ENCODE results near the gene KPNA1.
A peak's percentile ranks its signal among the peaks of the same experiment; 100 is the strongest.
"Not testable (repeated sequence)": the region's sequence is repeated elsewhere in the genome, so short reads cannot be mapped to it uniquely, and the experiment has no call there.

The KPNA1 gene

GRCh38 chr3:122512284-122512683 is 2.5 kb downstream of the KPNA1 start:
- Histone ChIP-seq H3K4me1 (peaks cover 29% of the 10 kb centered on the region), H3K4me3 (no peak overlapping the region), H3K27me3 (ENCODE audit: low read depth) (no peaks in the 10 kb centered on the region), H3K9me3 (no peaks in the 10 kb centered on the region), H3K36me3 (replicated peaks) (0 out of 2 replicates have a peak, but pooled peaks cover 3% of the 10 kb centered on the region)
- peak in 1 of 2 experiments; percentile 27 for DNase-seq (ENCODE audit: low spot score in 2 of 2)
- in situ Hi-C loops (cut with MboI; ENCODE audit: low sequenced_read_pairs), result no loop called here

- Histone ChIP-seq H3K9me3 (no peaks in the 10 kb centered on the region), H3K36me3 (replicated peaks) (0 out of 2 replicates have a peak, but pooled peaks cover 3% of the 10 kb centered on the region), H3K4me1 (peaks cover 31% of the 10 kb centered on the region), H3K27me3 (ENCODE audit: low read depth) (no peaks in the 10 kb centered on the region), H3K4me3 (no peak overlapping the region)
- peak in 1 of 2 experiments; percentile 73 for DNase-seq (ENCODE audit: low spot score in 2 of 2)
- in situ Hi-C loops (cut with MboI; ENCODE audit: low sequenced_read_pairs), result no loop called here
Observed at GRCh38 chr3:122510878-122511535, 3.7 kb downstream of the KPNA1 start.

- H3K4me3 ChIP-seq; H3K27me3 ChIP-seq (ENCODE audit: low read depth); H3K9me3 ChIP-seq; DNase-seq (ENCODE audit: low spot score in 2 of 2); in situ Hi-C loops (cut with MboI; ENCODE audit: low sequenced_read_pairs); H3K36me3 ChIP-seq (replicated peaks): not testable (repeated sequence)
- H3K4me1 ChIP-seq, result peaks cover 31% of the 10 kb centered on the region
Observed at GRCh38 chr3:122508944-122509343, 5.8 kb downstream of the KPNA1 start.

GRCh38 chr3:122508135-122508914 is 6.4 kb downstream of the KPNA1 start:
- H3K36me3 ChIP-seq (replicated peaks), result 0 out of 2 replicates have a peak, but pooled peaks cover 3% of the 10 kb centered on the region
- no peak for DNase-seq (ENCODE audit: low spot score in 2 of 2)
- H3K4me3 ChIP-seq, result no peak overlapping the region
- no peaks in the 10 kb centered on the region for H3K27me3 ChIP-seq (ENCODE audit: low read depth)
- peaks cover 31% of the 10 kb centered on the region for H3K4me1 ChIP-seq
- no peaks in the 10 kb centered on the region for H3K9me3 ChIP-seq
- in situ Hi-C loops (cut with MboI; ENCODE audit: low sequenced_read_pairs), result no loop called here

- peaks cover 21% of the 10 kb centered on the region for H3K4me1 ChIP-seq
- DNase-seq (ENCODE audit: low spot score in 2 of 2), result no peak
- H3K4me3 ChIP-seq, result no peak overlapping the region
- in situ Hi-C loops (cut with MboI; ENCODE audit: low sequenced_read_pairs), result no loop called here
- H3K27me3 ChIP-seq (ENCODE audit: low read depth), result no peaks in the 10 kb centered on the region
- H3K9me3 ChIP-seq, result no peaks in the 10 kb centered on the region
- 0 out of 2 replicates have a peak, but pooled peaks cover 3% of the 10 kb centered on the region for H3K36me3 ChIP-seq (replicated peaks)
Observed at GRCh38 chr3:122506450-122506849, 8.3 kb downstream of the KPNA1 start.

GRCh38 chr3:122505676-122506075 is 9.1 kb downstream of the KPNA1 start:
- DNase-seq (ENCODE audit: low spot score in 2 of 2), result no peak
- Histone ChIP-seq H3K36me3 (replicated peaks) (0 out of 2 replicates have a peak, but pooled peaks cover 3% of the 10 kb centered on the region), H3K4me3 (no peak overlapping the region), H3K9me3 (no peaks in the 10 kb centered on the region), H3K27me3 (ENCODE audit: low read depth) (no peaks in the 10 kb centered on the region), H3K4me1 (peaks cover 16% of the 10 kb centered on the region)
- in situ Hi-C loops (cut with MboI; ENCODE audit: low sequenced_read_pairs), result no loop called here

GRCh38 chr3:122502941-122503340 is 11.8 kb downstream of the KPNA1 start:
- in situ Hi-C loops (cut with MboI; ENCODE audit: low sequenced_read_pairs), result no loop called here
- no peaks in the 10 kb centered on the region for H3K27me3 ChIP-seq (ENCODE audit: low read depth)

GRCh38 chr3:122502139-122502538 is 12.6 kb downstream of the KPNA1 start:
- in situ Hi-C loops (cut with MboI; ENCODE audit: low sequenced_read_pairs), result no loop called here

More at GRCh38 chr3:122502941-122503340, 11.8 kb downstream of the KPNA1 start:
- H3K4me3 ChIP-seq, result no peak overlapping the region
- H3K4me1 ChIP-seq, result peaks cover 20% of the 10 kb centered on the region
- H3K9me3 ChIP-seq, result no peaks in the 10 kb centered on the region
- DNase-seq (ENCODE audit: low spot score in 2 of 2), result no peak
- H3K36me3 ChIP-seq (replicated peaks), result no peaks in the 10 kb centered on the region

GRCh38 chr3:122500964-122501363 is 13.8 kb downstream of the KPNA1 start:
- H3K4me3 ChIP-seq; in situ Hi-C loops (cut with MboI; ENCODE audit: low sequenced_read_pairs); H3K36me3 ChIP-seq (replicated peaks); H3K9me3 ChIP-seq; H3K27me3 ChIP-seq (ENCODE audit: low read depth); DNase-seq (ENCODE audit: low spot score in 2 of 2): not testable (repeated sequence)
- peaks cover 27% of the 10 kb centered on the region for H3K4me1 ChIP-seq

More at GRCh38 chr3:122502139-122502538, 12.6 kb downstream of the KPNA1 start:
- Histone ChIP-seq H3K36me3 (replicated peaks) (no peaks in the 10 kb centered on the region), H3K27me3 (ENCODE audit: low read depth) (no peaks in the 10 kb centered on the region), H3K4me3 (no peak overlapping the region), H3K9me3 (no peaks in the 10 kb centered on the region), H3K4me1 (peaks cover 28% of the 10 kb centered on the region)
- DNase-seq (ENCODE audit: low spot score in 2 of 2), result no peak

GRCh38 chr3:122498152-122498551 is 16.6 kb downstream of the KPNA1 start:
- in situ Hi-C loops (cut with MboI; ENCODE audit: low sequenced_read_pairs), result no loop called here

GRCh38 chr3:122497425-122497824 is 17.3 kb downstream of the KPNA1 start:
- DNase-seq (ENCODE audit: low spot score in 2 of 2), result no peak
- H3K27me3 ChIP-seq (ENCODE audit: low read depth), result no peaks in the 10 kb centered on the region
- no peak overlapping the region for H3K4me3 ChIP-seq
- H3K4me1 ChIP-seq, result peaks cover 38% of the 10 kb centered on the region
- in situ Hi-C loops (cut with MboI; ENCODE audit: low sequenced_read_pairs), result no loop called here
- no peaks in the 10 kb centered on the region for H3K9me3 ChIP-seq
- H3K36me3 ChIP-seq (replicated peaks), result peaks cover 14% of the 10 kb centered on the region

More at GRCh38 chr3:122498152-122498551, 16.6 kb downstream of the KPNA1 start:
- DNase-seq (ENCODE audit: low spot score in 2 of 2), result peak; percentile 27 to 65
- no peak overlapping the region for H3K4me3 ChIP-seq
- H3K9me3 ChIP-seq, result no peaks in the 10 kb centered on the region
- H3K4me1 ChIP-seq, result peaks cover 38% of the 10 kb centered on the region
- H3K27me3 ChIP-seq (ENCODE audit: low read depth), result no peaks in the 10 kb centered on the region
- peaks cover 14% of the 10 kb centered on the region for H3K36me3 ChIP-seq (replicated peaks)

GRCh38 chr3:122496508-122496907 is 18.2 kb downstream of the KPNA1 start:
- DNase-seq (ENCODE audit: low spot score in 2 of 2), result peak in 1 of 2 experiments; percentile 29
- in situ Hi-C loops (cut with MboI; ENCODE audit: low sequenced_read_pairs), result no loop called here
- Histone ChIP-seq H3K27me3 (ENCODE audit: low read depth) (no peaks in the 10 kb centered on the region), H3K4me3 (no peak overlapping the region), H3K9me3 (no peaks in the 10 kb centered on the region), H3K4me1 (peaks cover 36% of the 10 kb centered on the region), H3K36me3 (replicated peaks) (peaks cover 14% of the 10 kb centered on the region)

GRCh38 chr3:122493296-122493695 is 21.4 kb downstream of the KPNA1 start:
- Histone ChIP-seq H3K4me1 (peaks cover 32% of the 10 kb centered on the region), H3K4me3 (no peak overlapping the region), H3K9me3 (no peaks in the 10 kb centered on the region), H3K36me3 (replicated peaks) (peaks cover 16% of the 10 kb centered on the region), H3K27me3 (ENCODE audit: low read depth) (no peaks in the 10 kb centered on the region)
- peak; percentile 31 to 78 for DNase-seq (ENCODE audit: low spot score in 2 of 2)
- in situ Hi-C loops (cut with MboI; ENCODE audit: low sequenced_read_pairs), result no loop called here

All from HAP-1 (cell line).